Globus pallidus (tissue), 1 donor: Measurements from ENCODE around the gene MIP.
"Not testable (repeated sequence)": the region's sequence is repeated elsewhere in the genome, so short reads cannot be mapped to it uniquely, and the experiment has no call there.

Source experiments
- DNase-seq: peaks from one replicate; pipeline ENCODE4 v3.0.0-alpha.2; 2015; ENCODE audit warnings: low spot score

MIP gene

DNA sequence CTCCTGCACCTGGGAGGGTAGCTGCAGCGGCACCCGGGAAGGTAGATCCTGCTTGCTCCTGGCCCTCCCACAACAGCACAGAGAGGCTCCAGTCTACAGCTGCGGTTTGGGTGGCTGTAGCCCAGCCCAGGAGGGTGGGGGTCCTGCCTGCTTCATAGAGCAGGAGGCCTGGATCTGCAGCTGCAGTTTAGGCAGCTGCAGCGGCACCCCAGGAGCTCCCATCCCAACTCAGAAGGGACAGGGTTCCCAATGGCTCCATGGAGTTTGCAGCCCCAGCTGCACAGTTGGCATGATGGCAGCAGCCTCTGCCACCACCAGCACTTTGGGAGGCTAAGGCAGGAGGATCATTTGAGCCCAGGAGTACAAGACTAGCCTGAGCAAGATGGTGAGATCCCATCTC lies 43.7 kb downstream of the MIP start:
- no peak for DNase-seq

- no peak for DNase-seq
Observed at GRCh38 chr12:56408799-56409417, 45.5 kb downstream of the MIP start.

GRCh38 chr12:56404227-56404626 lies 50.2 kb downstream of the MIP start:
- not testable (repeated sequence) for DNase-seq

- not testable (repeated sequence) for DNase-seq
Observed at GRCh38 chr12:56401612-56402011, 52.8 kb downstream of the MIP start.

DNA sequence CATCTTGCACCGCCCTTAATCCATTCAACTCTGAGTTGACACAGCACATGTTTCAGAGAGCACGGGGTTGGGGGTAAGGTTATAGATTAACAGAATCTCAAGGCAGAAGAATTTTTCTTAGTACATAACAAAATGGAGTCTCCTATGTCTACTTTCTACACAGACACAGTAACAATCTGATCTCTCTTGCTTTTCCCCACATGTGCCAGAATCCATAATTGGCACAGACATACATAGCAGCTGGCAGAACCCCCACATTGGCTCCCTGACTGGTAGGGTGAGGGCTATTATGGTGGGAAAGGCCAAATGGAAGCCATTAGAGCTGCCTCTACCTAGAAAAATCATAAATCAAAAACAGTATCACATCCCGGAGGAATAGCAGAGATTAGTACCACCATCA lies 53.3 kb downstream of the MIP start:
- DNase-seq: not testable (repeated sequence)
